C4-2B (cell line): ENCODE measurements around the gene MID1.

Source experiments
- H3K27ac ChIP-seq: fragments of 450-650 bp; 2 replicates; pipeline ENCODE4 v1.5.1; 2017
- CTCF ChIP-seq: fragments of 450-650 bp; conservative IDR thresholded peaks from 2 replicates; pipeline ENCODE4 v1.5.1; 2017; ENCODE audit warnings: mild to moderate bottlenecking
- ZFX ChIP-seq: fragments of 450-650 bp; IDR thresholded peaks from 2 replicates; pipeline ENCODE4 v1.6.1; 2017

The MID1 gene

GRCh38 chrX:10653302-10653701 lies 32.9 kb upstream of the MID1 start:
- H3K27ac ChIP-seq: no peak overlapping the region
- no peak for TF ChIP-seq CTCF
- no peak for TF ChIP-seq ZFX

- TF ChIP-seq CTCF: no peak
- TF ChIP-seq ZFX: no peak
These were observed 28.9 kb upstream of the MID1 start for GRCh38 chrX:10649265-10649664.

GRCh38 chrX:10648614-10649013 lies 28.2 kb upstream of the MID1 start:
- H3K27ac ChIP-seq: no peak overlapping the region
- TF ChIP-seq ZFX: no peak
- TF ChIP-seq CTCF: no peak

More at GRCh38 chrX:10649265-10649664, 28.9 kb upstream of the MID1 start:
- no peak overlapping the region for H3K27ac ChIP-seq

- no peak for TF ChIP-seq CTCF
- no peak for TF ChIP-seq ZFX
- no peak overlapping the region for H3K27ac ChIP-seq
These were observed 16.5 kb upstream of the MID1 start for GRCh38 chrX:10636851-10637250.

GRCh38 chrX:10636337-10636736 lies 16.0 kb upstream of the MID1 start:
- H3K27ac ChIP-seq: no peak overlapping the region

GRCh38 chrX:10634392-10635161 lies 14.2 kb upstream of the MID1 start:
- TF ChIP-seq ZFX: no peak
- no peak for TF ChIP-seq CTCF
- no peak overlapping the region for H3K27ac ChIP-seq

More at GRCh38 chrX:10636337-10636736, 16.0 kb upstream of the MID1 start:
- TF ChIP-seq CTCF: peak; percentile 49
- no peak for TF ChIP-seq ZFX

- no peak for TF ChIP-seq CTCF
- no peak for TF ChIP-seq ZFX
- no peak overlapping the region for H3K27ac ChIP-seq
These were observed 13.3 kb upstream of the MID1 start for GRCh38 chrX:10633722-10634121.
